Fibroblast of gingiva (primary cell): ENCODE data around the gene KCNQ1.

Experiments used
- DNase-seq: peaks from one replicate; pipeline ENCODE4 v3.0.0-alpha.2; 2011; ENCODE audit warnings: low read depth

KCNQ1 gene

GRCh38 chr11:2796508-2797113, 351.8 kb downstream of the KCNQ1 start:
- no peak for DNase-seq

- DNase-seq, result no peak
These were observed 352.4 kb downstream of the KCNQ1 start for GRCh38 chr11:2797121-2797711.

GRCh38 chr11:2797741-2798361, 353.0 kb downstream of the KCNQ1 start:
- DNase-seq, result no peak

GRCh38 chr11:2798951-2799761, 354.3 kb downstream of the KCNQ1 start:
- no peak for DNase-seq

- no peak for DNase-seq
These were observed 355.3 kb downstream of the KCNQ1 start for GRCh38 chr11:2799881-2800654.

GRCh38 chr11:2800655-2801531, 356.1 kb downstream of the KCNQ1 start:
- no peak for DNase-seq

GRCh38 chr11:2801711-2802388, 357.0 kb downstream of the KCNQ1 start:
- no peak for DNase-seq

- no peak for DNase-seq
These were observed 357.8 kb downstream of the KCNQ1 start for GRCh38 chr11:2802389-2803185.

GRCh38 chr11:2803186-2804091, 358.6 kb downstream of the KCNQ1 start:
- no peak for DNase-seq

- no peak for DNase-seq
These were observed 359.4 kb downstream of the KCNQ1 start for GRCh38 chr11:2804189-2804588.

- no peak for DNase-seq
These were observed 360.0 kb downstream of the KCNQ1 start for GRCh38 chr11:2804701-2805387.

- no peak for DNase-seq
These were observed 360.7 kb downstream of the KCNQ1 start for GRCh38 chr11:2805388-2806056.

GRCh38 chr11:2806351-2807024, 361.7 kb downstream of the KCNQ1 start:
- no peak for DNase-seq

GRCh38 chr11:2807025-2807681, 362.3 kb downstream of the KCNQ1 start:
- no peak for DNase-seq

- no peak for DNase-seq
These were observed 363.0 kb downstream of the KCNQ1 start for GRCh38 chr11:2807801-2808241.
